HG03097 (cell line): Measurements from ENCODE around the gene TRAPPC8.
"Not testable (repeated sequence)": the region's sequence is repeated elsewhere in the genome, so short reads cannot be mapped to it uniquely, and the experiment has no call there.

Source experiments
- ATAC-seq: cut with Tn5 transposase; IDR thresholded peaks from one replicate; pipeline ENCODE4 v1.9.1; 2021; ENCODE audit not compliant: unreplicated experiment, low FRiP score

Gene TRAPPC8

DNA sequence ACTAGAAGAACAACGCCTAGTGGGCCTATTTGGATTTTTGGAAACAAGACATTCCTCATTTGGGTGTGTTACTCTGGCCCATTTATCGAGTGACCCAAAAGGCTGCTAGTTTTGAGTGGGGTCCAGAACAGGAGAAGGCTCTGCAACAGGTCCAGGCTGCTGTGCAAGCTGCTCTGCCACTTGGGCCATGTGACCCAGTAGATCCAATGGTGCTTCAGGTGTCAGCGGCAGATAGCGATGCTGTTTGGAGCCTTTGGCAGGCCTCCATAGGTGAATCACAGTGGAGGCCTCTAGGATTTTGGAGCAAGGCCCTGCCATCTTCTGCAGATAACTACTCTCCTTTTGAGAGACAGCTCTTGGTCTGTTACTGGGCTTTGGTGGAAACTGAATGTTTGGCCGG, 143.7 kb downstream of the TRAPPC8 start:
- not testable (repeated sequence) for ATAC-seq

GRCh38 chr18:31798399-31798798, 144.5 kb downstream of the TRAPPC8 start:
- ATAC-seq = no peak

GRCh38 chr18:31795747-31796146, 147.2 kb downstream of the TRAPPC8 start:
- no peak for ATAC-seq

DNA sequence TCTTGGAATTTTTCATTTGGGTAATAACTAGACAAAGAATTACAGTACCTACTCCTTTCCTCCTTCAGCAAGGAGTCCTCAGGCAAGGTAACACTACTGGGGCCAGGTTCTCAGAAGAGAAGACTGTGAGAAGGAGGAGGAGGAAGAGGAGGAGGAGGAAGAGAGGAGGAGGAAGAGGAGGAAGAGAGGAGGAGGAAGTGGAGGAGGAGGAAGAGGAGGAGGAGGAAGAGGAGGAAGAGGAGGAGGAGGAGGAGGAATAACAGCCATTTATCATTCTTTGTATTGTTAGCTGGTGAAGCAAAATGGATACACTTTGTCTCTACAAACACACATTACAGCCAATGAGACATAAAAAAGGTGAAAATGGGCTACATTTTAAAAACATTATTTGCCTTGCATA, 149.4 kb downstream of the TRAPPC8 start:
- ATAC-seq = no peak

GRCh38 chr18:31792580-31792911, 150.4 kb downstream of the TRAPPC8 start:
- no peak for ATAC-seq

DNA sequence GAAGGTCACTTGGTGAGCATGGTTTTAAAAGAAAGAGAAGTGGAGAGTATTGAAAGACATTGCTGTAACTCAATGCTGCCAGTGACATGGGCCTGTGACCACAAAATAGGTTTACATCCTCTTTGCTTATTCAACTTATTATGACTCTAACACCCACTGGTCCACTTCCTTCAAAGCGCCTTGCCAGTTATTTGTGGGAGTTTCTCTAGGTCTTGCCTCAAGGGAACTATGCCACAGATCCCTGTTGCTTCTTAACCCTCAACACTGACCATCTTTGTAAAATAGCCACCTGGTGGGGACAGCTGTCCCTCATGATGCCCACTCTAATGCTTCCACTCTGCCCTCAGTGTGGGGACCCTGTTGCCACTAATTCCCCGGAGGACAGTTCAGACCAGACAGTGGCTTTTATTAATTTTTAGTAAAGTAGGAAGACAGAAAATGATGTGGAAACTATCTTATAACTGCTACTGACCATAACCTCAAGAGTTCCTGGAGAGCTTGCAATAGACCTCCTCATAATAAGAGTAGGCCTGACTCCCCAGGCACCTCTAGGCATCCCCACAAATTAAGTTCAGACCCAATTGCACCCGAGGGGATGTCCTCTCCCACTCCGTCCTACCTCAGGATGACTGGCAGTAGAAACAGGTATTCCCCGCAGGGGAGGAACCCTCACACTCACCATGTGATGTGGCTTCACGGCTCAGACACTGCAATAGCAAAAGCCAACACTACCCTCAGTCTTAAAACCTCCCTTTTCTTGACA, 150.9 kb downstream of the TRAPPC8 start:
- ATAC-seq = peak; percentile 92

DNA sequence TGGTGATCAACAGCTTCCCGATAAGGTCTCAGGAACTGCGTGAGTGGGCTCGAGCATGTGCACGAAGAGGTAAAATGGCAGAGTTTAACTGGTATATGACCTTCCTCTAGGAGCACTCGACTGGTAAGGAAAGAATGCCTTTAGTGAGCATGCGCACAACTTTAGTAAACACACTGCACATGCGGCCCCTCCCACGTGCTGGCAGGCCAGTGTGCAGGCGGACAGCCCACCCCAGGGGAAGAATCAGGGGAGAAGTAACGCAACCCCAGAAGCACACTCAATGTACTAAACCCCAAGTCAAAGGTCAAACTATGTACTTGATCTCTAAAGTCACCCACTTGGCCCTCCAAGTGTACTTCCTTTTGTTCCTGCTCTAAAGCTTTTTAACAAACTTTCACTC, 153.5 kb downstream of the TRAPPC8 start:
- no peak for ATAC-seq

GRCh38 chr18:31783059-31783458, 159.9 kb downstream of the TRAPPC8 start:
- no peak for ATAC-seq
